SK-N-SH (cell line): ENCODE data around the gene HMGCS1. TPM values are rescaled to one million over a fixed set of nuclear protein-coding genes. Genes with fewer than 3 reads are reported as not detected.

ENCODE experiments used
- CTCF ChIA-PET: fragments of 300-600, 350-600 bp; formaldehyde crosslinking; extraction: SDS; loops from one replicate; lab custom pipeline; 2021; lab: Yijun Ruan, JAX
- POLR2A ChIA-PET: fragments of 350-600 bp; sonication (Branson Sonifier 250); formaldehyde crosslinking; extraction: SDS; loops from one replicate; lab custom pipeline; 2020; ENCODE audit warnings: antibody characterized with exemption, inconsistent platforms; lab: Yijun Ruan, JAX
- DNase-seq: peaks from one replicate; pipeline ENCODE4 v3.0.0; 2012
- H2AFZ ChIP-seq: fragments of 200-600 bp; sonication (generic); 2 replicates; pipeline ENCODE4 v1.8.1; 2016; ENCODE audit warnings: antibody characterized with exemption, mild to moderate bottlenecking, low read depth
- H3F3A ChIP-seq: fragments of 200-600 bp; sonication (generic); replicated peaks from 2 replicates; pipeline ENCODE3; 2016; ENCODE audit warnings: antibody characterized with exemption, mild to moderate bottlenecking; ENCODE audit not compliant: insufficient read depth
- H3K27ac ChIP-seq, 2 experiments: fragments of 200-500 bp in 1 of 2; fragments of 200-600 bp in 1 of 2; sonication (Bioruptor generic) in 1 of 2; sonication (generic), shearing (Covaris generic) in 1 of 2; 2 replicates each; pipeline versions ENCODE4 v1.5.1 to v1.6.1; 2014 to 2016; ENCODE audit warnings: low read depth in 2 of 2, inconsistent platforms in 1 of 2, low read length in 1 of 2, mild to moderate bottlenecking in 1 of 2, mixed read lengths in 1 of 2
- H3K27me3 ChIP-seq: fragments of 200-600 bp; sonication (generic), shearing (Covaris generic); 2 replicates; pipeline ENCODE4 v1.6.1; 2016; ENCODE audit warnings: mixed run types; ENCODE audit not compliant: insufficient read depth
- H3K36me3 ChIP-seq, 2 experiments: fragments of 200-500 bp in 1 of 2; fragments of 200-600 bp in 1 of 2; sonication (Bioruptor generic) in 1 of 2; sonication (generic) in 1 of 2; replicated peaks in 1 of 2; 2 replicates each; pipeline versions ENCODE3 to v1.5.1; 2014 to 2016; ENCODE audit warnings: low read length in 1 of 2, mild to moderate bottlenecking in 1 of 2; ENCODE audit not compliant: insufficient read depth in 2 of 2, control insufficient read depth in 1 of 2
- H3K4me1 ChIP-seq, 2 experiments: fragments of 200-500 bp in 1 of 2; fragments of 200-600 bp in 1 of 2; sonication (Bioruptor generic) in 1 of 2; sonication (generic), shearing (Covaris generic) in 1 of 2; 2 replicates each; pipeline versions ENCODE4 v1.5.1 to v1.6.1; 2014 to 2016; ENCODE audit warnings: low read depth in 1 of 2, low read length in 1 of 2, mixed run types in 1 of 2; ENCODE audit not compliant: insufficient read depth in 2 of 2, control insufficient read depth in 1 of 2
- H3K4me2 ChIP-seq: fragments of 200-600 bp; sonication (generic), shearing (Covaris generic); 2 replicates; pipeline ENCODE4 v1.6.1; 2017; ENCODE audit warnings: mixed run types
- H3K4me3 ChIP-seq, 2 experiments: fragments of 200-500 bp in 1 of 2; fragments of 200-600 bp in 1 of 2; sonication (Bioruptor generic) in 1 of 2; sonication (generic), shearing (Covaris generic) in 1 of 2; 2 replicates each; pipeline versions ENCODE4 v1.5.1 to v1.8.1; 2014 to 2016; ENCODE audit warnings: low read depth in 2 of 2, inconsistent platforms in 1 of 2, low read length in 1 of 2, mild to moderate bottlenecking in 1 of 2, mixed read lengths in 1 of 2, moderate library complexity in 1 of 2
- H3K79me2 ChIP-seq: fragments of 200-600 bp; sonication (generic); 2 replicates; pipeline ENCODE4 v1.8.1; 2017; ENCODE audit warnings: mild to moderate bottlenecking; ENCODE audit not compliant: insufficient read depth
- H3K9ac ChIP-seq: fragments of 200-600 bp; sonication (generic); 2 replicates; pipeline ENCODE4 v1.6.1; 2017; ENCODE audit warnings: mixed run types
- H3K9me2 ChIP-seq: fragments of 200-600 bp; sonication (generic); 2 replicates; pipeline ENCODE4 v1.6.1; 2017; ENCODE audit warnings: mixed run types
- H3K9me3 ChIP-seq: fragments of 200-600 bp; sonication (generic); 2 replicates; pipeline ENCODE4 v1.6.1; 2017; ENCODE audit warnings: mixed run types, mild to moderate bottlenecking, moderate library complexity
- H4K20me1 ChIP-seq: fragments of 200-600 bp; sonication (generic); 2 replicates; pipeline ENCODE4 v1.6.1; 2017; ENCODE audit warnings: mild to moderate bottlenecking, mixed run types; ENCODE audit not compliant: insufficient read depth
- CHD2 ChIP-seq: fragments of 150-350 bp; IDR thresholded peaks from 2 replicates; pipeline ENCODE4 v1.6.1; 2018; ENCODE audit warnings: low read length; ENCODE audit not compliant: partially characterized antibody
- FOSL2 ChIP-seq: IDR thresholded peaks from 2 replicates; pipeline ENCODE4 v1.4.0; 2012; ENCODE audit warnings: low read depth, mild to moderate bottlenecking, moderate library complexity, borderline replicate concordance
- FOXM1 ChIP-seq: IDR thresholded peaks from 2 replicates; pipeline ENCODE4 v1.4.0; 2012; ENCODE audit warnings: low read depth, mild to moderate bottlenecking
- GABPA ChIP-seq: IDR thresholded peaks from 2 replicates; pipeline ENCODE4 v1.4.0; 2012; ENCODE audit warnings: low read depth, mild to moderate bottlenecking
- MAX ChIP-seq: IDR thresholded peaks from 2 replicates; pipeline ENCODE4 v1.4.0; 2012; ENCODE audit warnings: low read depth
- POLR2AphosphoS5 ChIP-seq: IDR thresholded peaks from 2 replicates; pipeline ENCODE4 v1.6.1; 2012; ENCODE audit warnings: low read depth, low read length
- RAD21 ChIP-seq: IDR thresholded peaks from 2 replicates; pipeline ENCODE4 v1.6.1; 2012; ENCODE audit warnings: mild to moderate bottlenecking, low read length
- REST ChIP-seq: IDR thresholded peaks from 2 replicates; pipeline ENCODE4 v1.6.1; 2012; ENCODE audit warnings: mild to moderate bottlenecking, low read depth, low read length, moderate library complexity
- RXRA ChIP-seq: IDR thresholded peaks from 2 replicates; pipeline ENCODE4 v1.4.0; 2012; ENCODE audit warnings: low read depth, mild to moderate bottlenecking, borderline replicate concordance
- TAF1 ChIP-seq: IDR thresholded peaks from 2 replicates; pipeline ENCODE4 v1.6.1; 2012; ENCODE audit warnings: low read depth, mild to moderate bottlenecking, low read length, moderate library complexity, borderline replicate concordance
- TCF12 ChIP-seq: IDR thresholded peaks from 2 replicates; pipeline ENCODE4 v1.4.0; 2012
- TEAD4 ChIP-seq: IDR thresholded peaks from 2 replicates; pipeline ENCODE4 v1.4.0; 2012; ENCODE audit warnings: mild to moderate bottlenecking, borderline replicate concordance; ENCODE audit not compliant: insufficient read depth
- YY1 ChIP-seq: IDR thresholded peaks from 2 replicates; pipeline ENCODE4 v1.4.0; 2012; ENCODE audit warnings: low read depth, mild to moderate bottlenecking
- WGBS: methylation state at CpG from one replicate; pipeline ENCODE4 v1.1.6; 2017; ENCODE audit warnings: low lambda C conversion rate; 5-methylcytosine and 5-hydroxymethylcytosine counted together
- polyA plus RNA-seq, 3 experiments: library from polyadenylated mRNA; depleted of rRNA; stranded (reverse); fragments of >200 nt; gene quantifications; 2 replicates each; pipeline ENCODE4 v1.2.3, GENCODE V29; 2012
- TF ChIP-seq, protein P1 (sequence below): IDR thresholded peaks from 2 replicates; pipeline ENCODE4 v1.4.0; 2012; ENCODE audit warnings: low read depth, borderline replicate concordance

HMGCS1 gene
- polyA plus RNA-seq, 1 of the 3 experiments (the other 2 are of a cell fraction) = 8.2 TPM

GRCh38 chr5:43296835-43297234, 16.4 kb downstream of the HMGCS1 start:
- peaks cover 13% of the 10 kb centered on the region; the same call in 1 of the 2 replicates for H3K79me2 ChIP-seq

GRCh38 chr5:43295202-43295601, 18.0 kb downstream of the HMGCS1 start:
- POLR2A ChIA-PET = no interaction called here
- Histone ChIP-seq H3F3A (no peaks in the 10 kb centered on the region), H3K4me1 (peaks cover 0 to 6% of the 10 kb centered on the region in 2 experiments; a peak in 2 of 4 replicates), H3K27ac (no peak overlapping the region), H4K20me1 (no peaks in the 10 kb centered on the region), H3K9me3 (no peaks in the 10 kb centered on the region), H3K79me2 (peaks cover 7% of the 10 kb centered on the region; the same call in 1 of the 2 replicates), H3K36me3 (peaks cover 58 to 70% of the 10 kb centered on the region in 2 experiments), H3K9ac (no peak overlapping the region), H3K4me3 (no peak overlapping the region), H3K4me2 (no peak overlapping the region), H2AFZ (no peak overlapping the region), H3K9me2 (no peaks in the 10 kb centered on the region), H3K27me3 (no peaks in the 10 kb centered on the region)
- 92% methylated on average over 2 of the region's 2 CpGs for WGBS
- DNase-seq = no peak
- CTCF ChIA-PET = interaction anchor here (0.9 to 2.0 kb wide), 3 partner anchors 10 to 189 kb away, joined by 3 to 6 read pairs (median 4); no protein-coding TSS in a partner anchor
- TF ChIP-seq MAX (no peak), GABPA (no peak), TAF1 (no peak), REST (no peak)
- TF ChIP-seq, protein P1, sequence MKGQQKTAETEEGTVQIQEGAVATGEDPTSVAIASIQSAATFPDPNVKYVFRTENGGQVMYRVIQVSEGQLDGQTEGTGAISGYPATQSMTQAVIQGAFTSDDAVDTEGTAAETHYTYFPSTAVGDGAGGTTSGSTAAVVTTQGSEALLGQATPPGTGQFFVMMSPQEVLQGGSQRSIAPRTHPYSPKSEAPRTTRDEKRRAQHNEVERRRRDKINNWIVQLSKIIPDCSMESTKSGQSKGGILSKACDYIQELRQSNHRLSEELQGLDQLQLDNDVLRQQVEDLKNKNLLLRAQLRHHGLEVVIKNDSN = no peak

More at GRCh38 chr5:43296835-43297234, 16.4 kb downstream of the HMGCS1 start:
- Histone ChIP-seq H3K9me3 (no peaks in the 10 kb centered on the region), H3K4me1 (peaks cover 0 to 6% of the 10 kb centered on the region in 2 experiments; a peak in 2 of 4 replicates), H3K4me3 (no peak overlapping the region), H2AFZ (no peak overlapping the region), H3K27ac (no peak overlapping the region), H4K20me1 (0 out of 2 replicates have a peak, but pooled peaks cover 3% of the 10 kb centered on the region), H3K27me3 (no peaks in the 10 kb centered on the region), H3K36me3 (peaks cover 51 to 54% of the 10 kb centered on the region in 2 experiments), H3K4me2 (no peak overlapping the region), H3K9me2 (no peaks in the 10 kb centered on the region), H3K9ac (no peak overlapping the region), H3F3A (no peaks in the 10 kb centered on the region)
- TF ChIP-seq CHD2 = no peak
- no peak for TF ChIP-seq TEAD4
- TF ChIP-seq FOSL2 = no peak
- no peak for TF ChIP-seq TCF12
- no peak for TF ChIP-seq YY1
- no peak for TF ChIP-seq FOXM1
- TF ChIP-seq RXRA = no peak
- TF ChIP-seq POLR2AphosphoS5 = no peak
- TF ChIP-seq RAD21 = no peak
- POLR2A ChIA-PET = no interaction called here
- CTCF ChIA-PET = no interaction called here
- 77% methylated on average over 2 of the region's 2 CpGs for WGBS
- DNase-seq = no peak
